HG03460 (cell line): ENCODE results near the gene CCDC146.
"Not testable (repeated sequence)": the region's sequence is repeated elsewhere in the genome, so short reads cannot be mapped to it uniquely, and the experiment has no call there.

Experiments
- ATAC-seq: cut with Tn5 transposase; IDR thresholded peaks from one replicate; pipeline ENCODE4 v1.9.1; 2021; ENCODE audit not compliant: unreplicated experiment

CCDC146 gene

DNA sequence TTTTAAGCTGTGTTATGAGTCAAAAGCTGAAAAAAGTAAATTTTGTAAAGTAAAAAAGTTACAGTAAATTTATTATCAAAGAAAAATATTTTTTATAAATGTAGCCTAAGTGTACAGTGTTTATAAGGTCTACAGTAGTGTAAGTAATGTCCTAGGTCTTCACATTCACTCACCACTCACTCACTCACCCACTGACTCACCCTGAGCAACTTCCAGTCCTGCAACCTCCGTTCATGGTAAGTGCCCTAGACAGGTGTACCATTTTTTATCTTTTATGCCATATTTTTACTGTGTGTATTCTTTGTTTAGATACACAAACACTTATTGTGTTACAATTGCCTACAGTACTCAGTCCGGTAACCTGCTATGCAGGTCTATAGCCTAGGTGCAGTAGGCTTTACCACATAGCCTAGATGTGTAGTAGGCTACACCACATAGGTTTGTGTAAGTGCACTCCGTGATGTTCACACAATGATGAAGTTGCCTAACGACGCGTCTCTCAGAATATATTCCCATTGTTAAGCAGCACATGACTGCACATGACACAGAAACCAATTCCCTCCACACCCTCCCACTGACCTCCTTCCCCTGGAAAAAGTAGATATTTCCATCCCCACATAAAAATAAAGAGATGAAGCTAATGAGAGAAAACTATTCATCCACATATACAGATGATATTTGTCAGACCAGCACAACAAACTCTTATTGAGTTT, 122.0 kb downstream of the CCDC146 start:
- no peak for ATAC-seq

DNA sequence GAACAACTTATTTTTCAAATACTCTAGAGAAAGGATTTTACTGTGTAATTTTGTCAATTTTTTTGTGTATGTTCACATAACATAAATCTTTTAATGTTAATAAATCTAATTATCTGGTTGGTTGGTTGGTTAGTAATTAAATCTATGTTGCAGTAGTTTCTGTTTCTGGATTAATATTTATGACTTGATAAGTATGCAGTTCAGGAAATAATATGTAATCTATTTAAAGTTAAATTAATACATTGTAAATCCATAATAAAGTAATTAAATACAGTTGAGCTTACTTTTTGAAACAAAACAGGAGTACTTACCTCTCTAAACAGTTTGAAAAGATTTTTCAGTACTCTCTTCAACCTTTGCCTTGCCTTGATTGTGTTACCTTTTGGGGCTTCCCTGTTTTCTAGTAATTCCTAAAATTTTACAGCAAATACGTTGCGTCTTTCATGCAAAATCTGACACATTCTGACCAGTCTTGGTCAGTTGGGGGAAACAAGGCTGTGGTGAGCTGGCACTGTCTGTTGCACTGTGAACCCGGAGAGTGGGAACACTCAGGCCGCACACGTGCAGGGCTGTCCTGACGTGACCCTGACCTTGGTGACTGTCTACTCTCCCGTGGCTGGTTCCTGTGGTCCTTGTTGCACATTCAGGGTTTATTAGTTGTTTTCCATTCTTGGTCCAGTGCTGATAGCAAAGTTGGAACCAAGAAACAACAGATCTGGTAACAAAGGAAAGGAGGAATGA, 122.8 kb downstream of the CCDC146 start:
- no peak for ATAC-seq

DNA sequence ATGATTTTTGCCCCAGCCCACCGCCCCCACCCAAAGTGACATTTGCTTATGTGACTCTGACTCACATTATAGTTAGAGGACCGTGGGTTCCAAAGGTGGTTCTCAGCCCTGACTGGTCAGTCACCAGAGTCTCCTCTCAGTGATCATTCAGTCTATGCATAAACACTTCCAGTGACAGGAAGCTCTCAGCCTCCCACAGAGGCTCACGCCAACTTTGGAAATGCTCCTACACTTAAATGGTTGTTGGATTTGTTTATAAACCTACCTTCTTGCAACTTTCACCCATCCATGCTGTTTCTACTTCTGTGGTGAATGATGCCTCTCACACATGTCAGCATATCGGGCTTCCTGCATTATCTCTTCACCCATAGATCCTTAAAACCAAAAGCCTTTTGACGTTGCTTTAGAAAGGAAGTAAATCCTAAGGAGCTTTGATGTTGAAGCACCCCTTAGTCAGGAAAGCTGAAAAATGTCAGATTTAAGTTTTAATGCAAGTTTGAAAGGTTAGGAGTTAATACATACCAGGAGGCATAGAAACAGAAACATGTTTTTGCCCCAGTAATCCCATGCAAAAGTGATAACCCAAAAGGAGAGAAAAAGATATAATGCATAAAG, 123.7 kb downstream of the CCDC146 start:
- no peak for ATAC-seq

DNA sequence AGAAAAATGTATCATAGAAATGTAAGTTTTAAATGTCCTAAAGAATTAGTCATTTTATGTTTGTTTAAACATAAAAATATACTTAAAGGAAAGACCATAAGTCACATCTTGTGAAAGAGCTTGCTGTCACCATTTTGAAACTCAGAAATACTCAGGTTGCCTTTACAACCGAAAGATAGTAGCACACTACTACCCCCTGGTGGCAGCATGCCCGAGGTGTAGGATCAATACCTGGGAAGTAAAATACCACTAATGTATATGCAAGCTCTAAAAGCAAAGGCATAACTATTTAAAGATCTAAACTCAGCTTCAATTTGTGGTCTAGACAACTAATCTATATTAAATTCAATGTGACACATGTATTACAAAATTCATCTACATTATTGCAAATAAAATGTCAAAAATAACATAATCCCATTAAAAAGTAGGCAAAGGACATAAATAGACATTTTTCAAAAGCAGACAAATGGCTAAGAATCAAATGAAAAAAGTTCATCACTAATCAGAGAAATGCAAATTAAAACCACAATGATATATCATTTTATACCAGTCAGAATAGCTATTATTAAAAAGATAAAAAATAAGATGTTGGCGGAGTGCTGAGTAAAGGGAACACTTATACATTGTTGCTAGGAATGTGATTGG, 124.9 kb downstream of the CCDC146 start:
- peak; percentile 92 for ATAC-seq

DNA sequence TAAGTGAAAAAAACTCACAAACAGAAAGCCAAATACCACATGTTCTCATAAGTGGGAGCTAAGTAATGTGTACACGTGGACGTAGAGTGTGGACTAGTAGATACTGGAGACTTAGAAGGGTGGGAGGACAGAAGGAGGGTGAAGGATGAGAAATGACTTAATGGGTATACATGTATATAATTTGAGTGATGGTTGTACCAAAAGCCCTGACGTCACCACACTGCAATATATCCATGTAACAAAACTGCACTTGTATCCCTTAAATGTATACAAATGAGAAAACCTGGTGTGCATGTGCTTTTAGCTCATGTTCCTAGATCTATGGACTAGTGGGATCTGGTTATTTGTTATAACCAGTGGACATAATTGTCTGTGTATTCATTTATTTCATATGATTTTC, 125.7 kb downstream of the CCDC146 start:
- ATAC-seq = no peak

DNA sequence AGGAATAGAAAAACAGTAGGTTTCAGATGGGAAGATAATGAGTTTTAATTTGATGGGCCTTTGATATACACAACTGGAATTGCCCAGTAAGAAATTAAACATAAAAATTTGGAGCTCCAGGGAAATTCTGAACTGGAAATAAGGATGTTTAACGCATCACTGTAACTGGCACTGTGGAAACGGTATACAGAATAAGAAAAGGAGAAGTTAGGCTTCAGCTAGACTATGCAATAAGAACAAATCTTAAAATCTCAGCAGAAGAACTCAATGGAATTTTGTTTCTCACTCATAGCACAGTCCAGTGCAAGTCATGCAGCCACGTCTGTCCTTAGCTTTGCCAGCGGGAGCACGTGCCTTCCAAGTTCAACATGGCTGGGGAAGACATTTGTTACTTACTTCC, 130.1 kb downstream of the CCDC146 start:
- ATAC-seq = no peak

DNA sequence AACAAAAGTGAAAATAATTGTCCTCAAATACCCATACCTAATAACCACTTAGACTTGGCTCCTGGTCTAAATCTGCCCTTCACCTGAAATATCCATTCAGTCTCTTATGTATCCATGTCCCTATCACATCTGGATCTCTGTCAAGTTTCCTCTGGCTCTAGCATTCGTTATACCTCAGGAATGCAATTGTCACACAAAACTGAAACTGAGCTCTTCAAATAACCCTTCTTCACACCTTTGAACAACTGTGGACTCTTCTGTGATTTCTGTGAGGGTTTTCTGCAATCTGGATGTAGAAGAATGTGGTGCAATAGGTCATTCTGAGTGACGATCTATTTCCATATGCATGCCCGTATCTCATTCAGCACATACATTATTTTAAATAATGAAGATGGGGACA, 130.7 kb downstream of the CCDC146 start:
- no peak for ATAC-seq

DNA sequence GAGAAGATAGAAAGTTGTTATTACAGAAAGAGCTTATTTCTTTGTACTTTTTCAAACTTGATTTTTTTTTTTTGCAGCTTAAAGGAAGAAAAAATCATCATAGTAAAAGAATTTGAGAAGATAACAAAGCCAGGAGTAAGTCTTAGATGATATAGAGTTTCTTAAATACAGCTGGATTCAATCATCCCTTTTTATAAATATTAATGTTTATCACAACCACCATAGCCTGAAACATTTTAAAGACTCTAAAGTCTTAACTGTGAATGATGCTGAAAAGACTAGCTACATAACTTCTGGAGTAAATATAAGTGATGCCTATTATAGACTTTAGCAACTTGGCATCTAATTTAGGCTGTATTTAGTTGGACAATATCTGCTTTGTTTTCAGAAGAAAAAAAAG, 132.0 kb downstream of the CCDC146 start:
- no peak for ATAC-seq

DNA sequence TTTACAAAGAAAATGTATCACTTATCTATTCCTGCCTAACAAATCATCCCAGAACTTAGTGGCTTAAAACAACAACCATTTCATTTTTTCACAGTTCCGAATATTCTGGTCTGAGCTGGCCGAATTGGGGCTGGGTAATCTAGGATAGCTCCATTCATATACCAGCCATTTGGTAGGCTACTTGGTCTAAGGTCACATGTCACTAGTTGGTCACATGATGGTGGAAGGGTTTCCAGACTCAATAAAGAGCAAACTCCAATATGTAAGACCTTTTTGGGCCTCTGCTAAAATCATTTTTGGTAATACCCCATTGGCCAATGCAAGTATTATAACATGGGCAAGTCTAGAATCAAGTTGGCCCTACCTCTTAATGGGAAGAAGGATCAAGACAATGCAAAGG, 132.5 kb downstream of the CCDC146 start:
- ATAC-seq = no peak

DNA sequence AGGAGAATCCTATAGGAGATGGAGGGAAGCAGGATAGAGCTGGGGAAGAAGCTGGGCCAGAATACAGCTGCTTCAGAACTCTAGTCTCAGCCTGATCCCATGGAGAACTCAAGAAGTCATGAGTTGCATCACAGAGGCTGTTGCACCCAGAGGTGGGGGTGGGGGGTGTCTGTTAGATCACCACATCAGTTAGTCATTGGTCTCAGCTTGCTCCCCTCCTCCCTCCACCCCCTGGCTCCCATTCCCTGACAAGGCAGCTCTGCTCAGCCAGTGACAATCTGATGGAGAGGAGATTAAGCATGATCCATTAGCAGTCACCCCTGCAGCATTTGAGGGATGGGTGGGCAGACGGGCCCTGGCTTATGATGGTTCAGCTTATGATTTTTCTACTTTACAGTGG, 135.6 kb downstream of the CCDC146 start:
- no peak for ATAC-seq

DNA sequence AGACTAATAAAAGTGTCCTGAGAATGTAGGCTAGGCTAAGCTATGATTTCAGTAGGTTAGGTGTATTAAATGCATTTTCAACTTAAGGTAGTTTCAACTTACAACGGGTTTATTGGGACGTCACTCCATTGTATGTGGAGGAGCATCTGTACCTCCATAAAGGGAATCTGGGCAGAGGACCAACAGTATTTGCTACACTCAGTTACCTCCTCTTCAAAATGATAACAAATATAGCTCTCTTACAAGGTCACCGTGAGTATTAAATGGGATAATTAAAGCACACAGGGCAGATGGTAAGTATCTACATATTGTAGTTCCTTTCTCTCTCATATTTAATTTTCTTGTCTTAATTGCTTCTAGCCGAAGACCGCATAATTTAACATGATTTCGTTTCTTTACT, 136.2 kb downstream of the CCDC146 start:
- no peak for ATAC-seq

DNA sequence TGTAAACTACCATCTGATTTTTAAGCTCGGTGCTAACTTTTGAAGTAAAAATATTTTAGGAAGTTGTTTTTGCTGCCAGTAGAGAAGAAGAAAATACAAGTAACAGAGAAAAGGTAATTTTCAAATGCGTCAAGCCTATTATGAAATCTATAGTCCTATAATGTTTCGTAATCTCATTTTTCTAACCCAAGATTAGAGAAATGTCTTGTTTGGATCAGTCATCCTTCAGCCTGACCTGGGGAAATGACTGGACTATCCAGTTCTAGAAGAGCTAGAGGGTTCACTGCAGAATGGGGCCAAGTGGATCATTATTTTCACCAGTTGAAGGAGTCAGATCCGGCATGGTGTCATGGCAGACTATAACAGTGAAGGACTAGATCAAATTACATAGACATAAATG, 139.9 kb downstream of the CCDC146 start:
- no peak for ATAC-seq

DNA sequence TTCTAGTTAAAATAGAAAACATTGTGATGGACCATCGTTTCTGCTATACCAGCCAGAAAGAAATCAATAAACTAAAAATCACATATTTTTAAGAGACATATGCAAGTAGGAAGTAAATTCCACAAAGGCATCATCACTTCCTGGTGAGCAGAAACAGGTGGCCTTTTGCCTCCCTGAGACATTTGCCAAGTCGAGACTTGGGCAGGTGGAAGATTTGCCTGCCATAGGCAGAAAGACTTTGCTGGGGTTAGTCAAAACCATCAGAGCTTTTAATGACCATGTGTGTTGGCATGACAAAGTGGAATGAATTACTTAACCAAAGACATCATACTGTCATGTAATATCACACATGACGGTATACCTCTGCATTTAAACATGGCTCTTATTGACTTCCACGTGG, 143.3 kb downstream of the CCDC146 start:
- ATAC-seq = no peak

DNA sequence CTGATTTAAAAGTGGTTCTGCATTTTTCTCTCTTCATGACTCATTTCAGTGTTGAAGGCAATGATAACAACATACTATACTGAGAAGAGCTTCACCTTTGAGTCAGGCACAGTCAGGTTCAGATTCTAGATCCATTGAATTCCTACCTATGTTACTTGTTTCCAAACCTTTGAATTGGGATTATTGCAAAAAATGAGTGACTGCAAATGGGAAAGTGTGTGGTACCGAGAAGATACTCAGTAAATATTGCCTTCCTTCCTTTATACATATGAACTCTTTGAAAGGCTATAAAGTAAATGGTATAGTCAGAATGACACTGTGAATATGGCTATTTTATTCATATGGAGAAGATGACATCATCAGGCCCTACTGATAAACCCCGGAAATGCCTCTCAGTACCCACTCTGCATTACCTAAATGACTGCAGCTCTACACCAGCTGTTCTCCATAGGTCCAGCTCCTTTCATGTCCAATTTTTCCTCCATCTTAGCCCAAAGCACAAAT, 143.9 kb downstream of the CCDC146 start:
- peak; percentile 81 for ATAC-seq

DNA sequence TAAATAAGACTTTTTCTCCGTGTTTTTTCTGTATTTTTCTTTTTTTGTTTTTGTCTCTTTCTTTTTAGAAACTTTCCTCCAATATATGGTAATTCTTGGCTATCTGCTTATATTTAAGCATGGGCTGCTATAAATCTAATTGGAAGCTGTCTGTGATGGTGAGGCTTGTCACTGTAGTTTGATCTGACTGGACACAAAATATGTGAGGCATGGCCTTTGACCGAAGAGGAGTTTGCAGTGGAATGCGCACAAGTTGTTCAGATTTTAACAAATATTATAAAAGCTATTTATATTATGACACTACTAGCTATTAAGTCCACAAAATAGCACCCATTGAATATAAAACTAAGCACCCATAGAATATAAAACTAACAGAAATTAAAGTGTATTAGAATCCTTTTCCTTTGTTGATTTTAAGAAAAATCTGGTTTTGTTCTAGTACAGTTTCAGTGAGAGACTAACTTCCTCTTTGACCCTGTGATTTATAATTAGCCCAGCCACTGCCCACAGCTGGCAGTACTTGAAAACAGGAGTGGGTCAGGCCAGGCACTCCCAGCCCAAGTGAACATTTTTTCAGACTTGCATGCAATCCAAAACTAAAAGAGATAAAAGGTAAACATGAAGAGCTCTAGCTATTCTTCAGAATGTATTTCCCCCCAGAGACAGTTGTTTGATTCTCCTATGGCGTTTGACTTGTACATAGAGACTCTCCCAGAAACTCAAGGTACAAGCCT, 147.1 kb downstream of the CCDC146 start:
- ATAC-seq = peak; percentile 87

DNA sequence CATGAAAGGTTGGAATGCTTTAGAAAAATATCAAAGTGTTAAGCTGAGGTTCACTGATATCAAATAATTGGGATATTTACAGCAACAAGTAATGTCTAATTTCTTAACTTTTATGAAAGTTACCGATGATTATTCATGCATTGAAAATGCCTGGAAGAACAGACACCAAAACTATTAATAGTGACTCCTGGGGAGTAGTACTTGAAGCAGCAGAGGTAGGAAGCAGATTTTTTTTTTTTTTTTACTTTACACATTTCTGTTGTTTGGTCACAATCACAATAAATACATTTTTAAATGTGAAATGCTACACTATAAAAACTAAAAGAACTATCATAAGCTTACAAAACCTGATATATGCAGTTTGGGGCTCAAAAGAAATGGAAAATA, 147.7 kb downstream of the CCDC146 start:
- no peak for ATAC-seq

DNA sequence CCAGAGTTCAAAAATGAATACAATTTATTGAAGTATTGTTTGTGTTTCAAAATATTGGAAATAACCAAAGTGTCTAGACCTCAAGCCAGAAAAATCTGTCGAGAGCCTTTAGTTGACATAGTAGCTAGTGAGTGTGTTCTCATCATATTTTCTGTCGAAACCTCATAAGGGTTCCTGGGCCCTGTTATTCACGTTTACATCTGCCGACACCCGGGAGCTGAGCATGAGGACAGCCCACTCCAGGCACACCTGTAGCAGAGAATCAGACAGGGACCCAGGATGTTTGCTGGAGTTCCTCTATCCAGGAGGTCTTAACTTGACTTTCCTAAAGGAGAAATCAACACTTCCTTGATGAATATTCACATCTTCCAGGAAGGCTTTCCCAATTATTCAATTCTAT, 149.4 kb downstream of the CCDC146 start:
- ATAC-seq = no peak

DNA sequence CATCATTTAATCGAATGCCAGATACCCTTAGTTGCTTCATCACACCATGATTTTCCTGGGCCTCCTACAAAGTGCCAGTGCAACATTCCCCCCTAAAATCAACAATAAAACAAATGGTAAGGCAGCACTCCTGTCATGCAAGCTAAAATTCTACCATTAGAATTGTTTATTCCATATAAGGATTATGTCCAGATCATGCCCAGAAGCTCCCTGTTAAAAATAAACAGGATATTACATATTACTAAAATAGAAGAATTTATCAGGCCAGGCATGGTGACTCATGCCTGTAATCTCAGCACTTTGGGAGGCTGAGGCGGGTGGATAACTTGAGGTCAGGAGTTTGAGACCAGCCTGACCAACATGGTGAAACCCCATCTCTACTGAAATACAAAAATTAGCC, 153.2 kb downstream of the CCDC146 start:
- not testable (repeated sequence) for ATAC-seq

DNA sequence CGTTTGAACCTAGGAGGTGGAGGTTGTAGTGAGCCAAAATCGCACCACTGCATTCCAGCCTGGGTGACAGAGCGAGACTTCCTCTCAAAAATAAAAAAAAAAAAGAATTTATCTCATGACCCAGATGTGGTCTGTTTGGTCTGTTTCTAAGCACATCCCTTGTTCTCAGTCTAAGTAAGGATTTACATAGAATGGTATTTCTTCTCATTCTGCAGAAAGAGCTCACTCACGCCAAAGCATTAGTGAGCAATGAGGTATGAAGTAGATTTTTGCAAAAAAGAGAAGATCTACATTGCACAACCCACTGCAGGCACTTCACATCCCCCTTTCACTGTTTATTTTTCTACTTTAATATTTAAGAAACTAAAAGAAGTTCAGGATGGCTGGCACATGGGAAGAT, 153.7 kb downstream of the CCDC146 start:
- no peak for ATAC-seq

DNA sequence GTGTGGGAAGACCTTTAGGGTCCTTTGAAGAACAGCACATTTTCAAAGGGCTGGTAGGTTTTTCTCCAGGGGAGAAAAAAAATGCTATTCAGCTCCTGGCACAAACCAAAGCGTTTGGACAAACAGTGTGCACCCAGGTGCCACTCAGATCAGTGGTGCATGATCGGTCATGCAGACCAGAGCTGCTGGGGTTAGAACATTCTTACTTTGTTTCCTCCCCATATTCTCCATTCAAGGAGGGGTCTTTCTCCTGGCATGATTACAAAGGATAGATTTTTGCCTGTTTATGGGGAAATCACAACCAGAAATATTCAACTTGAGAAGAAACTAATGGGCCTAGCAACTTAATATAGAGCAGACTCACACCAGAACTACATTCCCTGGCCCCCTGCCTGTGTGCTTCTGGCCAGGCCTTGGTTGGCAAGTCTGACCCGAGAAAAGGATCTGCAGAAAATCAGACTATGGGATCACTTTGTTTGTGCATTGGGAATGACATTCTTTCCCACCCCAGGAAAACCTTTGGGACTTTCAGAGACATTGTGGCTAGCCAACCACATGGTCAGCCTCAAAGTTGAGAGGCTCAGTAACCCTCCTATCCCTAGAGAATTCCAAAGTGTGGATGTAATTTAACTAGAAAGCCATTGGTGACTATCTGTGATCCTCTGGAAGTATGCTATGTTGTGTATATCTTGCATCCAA, 159.5 kb downstream of the CCDC146 start:
- no peak for ATAC-seq
